A549 treated with CpdA at 1 μM for 4 hours (cell line): ENCODE measurements around the gene IGSF23. TPM values are rescaled to one million over a fixed set of nuclear protein-coding genes. Genes with fewer than 3 reads are reported as not detected.

ENCODE experiments used
- total RNA-seq: library from RNA; stranded (reverse); fragments of 200-300 nt; extraction: Qiagen RNA extraction; gene quantifications from 5 replicates; pipeline ENCODE4 v1.2.3, GENCODE V29; 2022; ENCODE audit warnings: low read depth

The IGSF23 gene, protein sequence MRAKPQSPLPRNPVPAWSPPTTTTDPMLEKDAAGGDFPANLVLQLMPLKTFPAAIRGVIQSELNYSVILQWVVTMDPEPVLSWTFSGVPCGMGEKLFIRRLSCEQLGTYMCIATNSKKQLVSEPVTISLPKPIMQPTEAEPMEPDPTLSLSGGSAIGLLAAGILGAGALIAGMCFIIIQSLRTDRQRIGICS
- total RNA-seq = 0.31 to 0.59 TPM (median 0.38 TPM) in 5 replicates

GRCh38 chr19:44613295-44614178, at the start of gene IGSF23:
Gene IGSF23, plus strand, starts transcription at chr19:44613563. Its CDS starts 83 bp downstream, at chr19:44613646.

DNA sequence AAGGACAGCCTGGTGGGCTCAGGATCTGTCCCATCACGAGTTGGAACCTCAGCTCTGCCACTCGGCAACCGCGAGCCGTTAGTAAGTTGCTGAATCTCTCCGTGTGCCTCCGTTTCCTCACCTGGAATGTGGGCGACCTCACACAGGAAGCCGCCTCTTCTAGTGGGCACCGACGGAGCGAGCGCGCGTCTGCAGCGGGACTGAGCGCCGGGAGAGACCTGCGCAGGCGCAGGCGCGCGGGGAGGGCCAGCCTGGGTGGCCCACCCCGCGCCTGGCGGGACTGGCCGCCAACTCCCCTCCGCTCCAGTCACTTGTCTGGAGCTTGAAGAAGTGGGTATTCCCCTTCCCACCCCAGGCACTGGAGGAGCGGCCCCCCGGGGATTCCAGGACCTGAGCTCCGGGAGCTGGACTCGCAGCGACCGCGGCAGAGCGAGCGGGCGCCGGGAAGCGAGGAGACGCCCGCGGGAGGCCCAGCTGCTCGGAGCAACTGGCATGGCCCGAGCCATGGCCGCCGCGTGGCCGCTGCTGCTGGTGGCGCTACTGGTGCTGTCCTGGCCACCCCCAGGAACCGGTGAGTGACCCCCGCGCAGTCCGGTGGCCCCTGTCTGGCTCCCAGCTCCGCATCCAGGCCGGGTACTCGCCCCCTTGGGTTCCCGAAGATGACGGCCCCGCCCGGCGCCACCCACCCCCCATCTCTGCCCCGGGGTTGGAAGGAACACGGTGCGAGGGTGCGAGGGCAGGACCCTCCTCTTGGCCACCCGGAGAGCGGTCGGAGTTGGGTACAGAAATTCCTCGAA, 30.4 kb downstream of the IGSF23 start, which contains the start of gene PVR:
Gene PVR (plus strand): TSS at position 306 of the 797 bp plus-strand sequence. CDS start 187 bp downstream, at position 493.

GRCh38 chr19:44671400-44671799, 58.0 kb downstream of the IGSF23 start, which contains the start of gene CEACAM19:
Gene CEACAM19, plus strand, starts transcription at chr19:44671482. Its CDS starts 450 bp downstream, at chr19:44671932.

Other genes with a start within 250 kb of the IGSF23 start
- 1.7 to 2.9 TPM (median 2.4 TPM) in 5 replicates for gene ZNF285, start 212.0 kb upstream of the IGSF23 start, total RNA-seq
- 2.0 to 4.3 TPM (median 2.6 TPM) in 5 replicates for gene ZNF229, start 165.1 kb upstream of the IGSF23 start, total RNA-seq
- gene ZNF180, start 113.0 kb upstream of the IGSF23 start, total RNA-seq = 7.7 to 10.4 TPM (median 8.6 TPM) in 5 replicates
- 0.08 TPM in 1 of 5 replicates, not detected in the others for gene CEACAM20, start 83.9 kb upstream of the IGSF23 start, total RNA-seq
- 103 to 119 TPM (median 115 TPM) in 5 replicates for gene PVR, start 30.3 kb downstream of the IGSF23 start, total RNA-seq
- 8.2 to 12.9 TPM (median 9.6 TPM) in 5 replicates for gene CEACAM19, start 57.9 kb downstream of the IGSF23 start, total RNA-seq
- 0.08 to 0.23 TPM (median 0.11 TPM) in 3 of 5 replicates, not detected in the others for gene CEACAM16, start 85.6 kb downstream of the IGSF23 start, total RNA-seq
- 61.9 to 130 TPM (median 107 TPM) in 5 replicates for gene BCL3, start 135.1 kb downstream of the IGSF23 start, total RNA-seq
- gene CBLC, start 164.3 kb downstream of the IGSF23 start, total RNA-seq = not detected in 5 replicates
- 62.9 to 86.9 TPM (median 77.5 TPM) in 5 replicates for gene BCAM, start 195.5 kb downstream of the IGSF23 start, total RNA-seq
- gene NECTIN2, start 232.7 kb downstream of the IGSF23 start, total RNA-seq = 71.2 to 91.2 TPM (median 84.6 TPM) in 5 replicates